AG04450 (cell line): Measurements from ENCODE around the gene SAAL1. TPM values are rescaled to one million over a fixed set of nuclear protein-coding genes. Genes with fewer than 3 reads are reported as not detected.

ENCODE experiments used
- CTCF ChIA-PET: fragments of 300-600, 350-600 bp; formaldehyde crosslinking; extraction: SDS; loops from one replicate; lab custom pipeline; 2022; ENCODE audit warnings: antibody characterized with exemption, inconsistent platforms; lab: Charles Lee
- POLR2A ChIA-PET: fragments of 350-600 bp; formaldehyde crosslinking; extraction: SDS; loops from one replicate; lab custom pipeline; 2021; ENCODE audit warnings: antibody characterized with exemption, inconsistent platforms; lab: Yijun Ruan, JAX
- DNase-seq: peaks from one replicate; pipeline ENCODE4 v3.0.0-alpha.2; 2011; ENCODE audit warnings: low read depth, low spot score
- H3K27ac ChIP-seq: one replicate; pipeline ENCODE4 v1.5.1; 2012; ENCODE audit warnings: low read depth, low read length, control low read depth
- H3K27me3 ChIP-seq: one replicate; pipeline ENCODE4 v1.6.0; 2012; ENCODE audit warnings: low read length; ENCODE audit not compliant: control insufficient read depth, insufficient read depth
- H3K4me3 ChIP-seq: 2 replicates; pipeline ENCODE4 v1.5.1; 2011; ENCODE audit warnings: mild to moderate bottlenecking, low read depth, low read length, control low read depth
- H3K9me3 ChIP-seq: 2 replicates; pipeline ENCODE4 v1.5.1; 2012; ENCODE audit warnings: low read length; ENCODE audit not compliant: control insufficient read depth, insufficient read depth
- polyA plus RNA-seq: library from polyadenylated mRNA; depleted of rRNA; stranded (reverse); fragments of >200 nt; gene quantifications from 2 replicates; pipeline ENCODE4 v1.2.3, GENCODE V29; 2011; rRNA removed
- small RNA-seq: library from RNA; depleted of rRNA; stranded (forward); fragments of <200 nt; gene quantifications from one replicate; pipeline ENCODE3, GENCODE V24; 2012; ENCODE audit warnings: low read depth; ENCODE audit not compliant: insufficient read length
- TF ChIP-seq, protein P1 (sequence below): IDR thresholded peaks from 2 replicates; pipeline ENCODE4 v1.5.1; 2011; ENCODE audit warnings: low read depth, low read length, control low read depth, inconsistent platforms

Gene SAAL1
- polyA plus RNA-seq, 1 experiment = 17.0 TPM

DNA sequence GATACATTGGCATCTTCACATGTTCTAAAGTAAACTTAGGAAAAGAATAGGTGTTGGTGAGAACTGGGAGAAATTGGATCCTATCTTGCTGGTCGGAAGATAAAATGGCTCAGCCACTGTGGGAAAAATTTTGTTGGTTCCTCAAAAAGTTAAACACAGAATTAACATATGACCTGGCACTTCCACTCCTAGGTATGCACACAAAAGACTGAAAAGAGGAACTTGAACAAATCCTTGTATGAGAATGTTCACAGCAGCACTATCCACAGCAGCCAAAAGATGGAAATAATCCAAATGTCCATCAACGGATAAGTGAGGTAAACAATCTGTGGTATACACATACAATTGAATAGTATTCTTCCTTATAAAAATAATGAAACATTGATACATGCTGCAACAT lies 55.0 kb downstream of the SAAL1 start:
- H3K27ac ChIP-seq = no peak overlapping the region
- TF ChIP-seq, protein P1, sequence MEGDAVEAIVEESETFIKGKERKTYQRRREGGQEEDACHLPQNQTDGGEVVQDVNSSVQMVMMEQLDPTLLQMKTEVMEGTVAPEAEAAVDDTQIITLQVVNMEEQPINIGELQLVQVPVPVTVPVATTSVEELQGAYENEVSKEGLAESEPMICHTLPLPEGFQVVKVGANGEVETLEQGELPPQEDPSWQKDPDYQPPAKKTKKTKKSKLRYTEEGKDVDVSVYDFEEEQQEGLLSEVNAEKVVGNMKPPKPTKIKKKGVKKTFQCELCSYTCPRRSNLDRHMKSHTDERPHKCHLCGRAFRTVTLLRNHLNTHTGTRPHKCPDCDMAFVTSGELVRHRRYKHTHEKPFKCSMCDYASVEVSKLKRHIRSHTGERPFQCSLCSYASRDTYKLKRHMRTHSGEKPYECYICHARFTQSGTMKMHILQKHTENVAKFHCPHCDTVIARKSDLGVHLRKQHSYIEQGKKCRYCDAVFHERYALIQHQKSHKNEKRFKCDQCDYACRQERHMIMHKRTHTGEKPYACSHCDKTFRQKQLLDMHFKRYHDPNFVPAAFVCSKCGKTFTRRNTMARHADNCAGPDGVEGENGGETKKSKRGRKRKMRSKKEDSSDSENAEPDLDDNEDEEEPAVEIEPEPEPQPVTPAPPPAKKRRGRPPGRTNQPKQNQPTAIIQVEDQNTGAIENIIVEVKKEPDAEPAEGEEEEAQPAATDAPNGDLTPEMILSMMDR = no peak
- H3K4me3 ChIP-seq = no peak overlapping the region
- CTCF ChIA-PET = no interaction called here
- DNase-seq = no peak
- POLR2A ChIA-PET = no interaction called here
- peaks cover 12% of the 10 kb centered on the region for H3K27me3 ChIP-seq
- H3K9me3 ChIP-seq = no peaks in the 10 kb centered on the region; the same call in 1 of the 2 replicates

DNA sequence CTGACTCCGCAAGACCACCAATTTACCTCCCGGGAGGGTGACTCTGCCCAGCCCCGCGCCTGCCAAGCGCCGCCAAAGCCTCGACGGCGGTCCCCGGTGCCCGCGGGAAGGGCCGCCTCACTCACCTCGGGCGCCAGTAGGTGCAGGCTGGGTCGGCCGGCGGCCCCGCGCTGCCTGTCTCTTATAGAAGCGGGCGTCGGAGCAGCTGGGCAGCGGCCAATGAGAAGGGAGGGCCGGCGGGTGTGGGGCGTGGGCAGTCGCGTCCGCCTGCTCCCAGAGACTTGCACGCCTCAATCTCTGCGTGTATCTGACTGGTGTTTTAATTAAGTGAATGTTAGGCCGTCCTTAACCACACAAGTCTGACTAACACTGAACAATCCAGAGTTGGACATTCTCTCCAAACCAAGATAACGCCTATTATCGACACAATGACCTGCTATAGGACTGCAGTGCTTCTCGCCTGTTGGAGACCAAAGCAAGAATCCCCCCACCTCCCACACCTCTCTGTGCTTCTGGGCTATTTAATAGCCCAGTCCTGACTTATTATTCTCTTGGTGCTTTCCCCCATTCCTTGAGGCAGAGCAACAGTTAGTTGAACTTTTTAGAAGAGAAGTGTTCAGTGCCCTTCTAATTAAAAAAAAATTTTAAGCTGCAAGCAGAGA lies 59.6 kb downstream of the SAAL1 start, which contains the start of gene TPH1:
TPH1 (minus strand) TSS at position 154 of the 662 bp plus-strand sequence. CDS start 5,507 bp downstream, outside the sequence.
- Histone ChIP-seq H3K4me3 (no peak within 1 kb of the TSS), H3K27me3 (peaks cover 21% of the 10 kb centered on the region), H3K27ac (no peak within 1 kb of the TSS), H3K9me3 (no peaks in the 10 kb centered on the region; the same call in 1 of the 2 replicates)
- ChIA-PET CTCF (no interaction called here), POLR2A (no interaction called here)
- TF ChIP-seq, protein P1 = no peak
- DNase-seq = no peak

DNA sequence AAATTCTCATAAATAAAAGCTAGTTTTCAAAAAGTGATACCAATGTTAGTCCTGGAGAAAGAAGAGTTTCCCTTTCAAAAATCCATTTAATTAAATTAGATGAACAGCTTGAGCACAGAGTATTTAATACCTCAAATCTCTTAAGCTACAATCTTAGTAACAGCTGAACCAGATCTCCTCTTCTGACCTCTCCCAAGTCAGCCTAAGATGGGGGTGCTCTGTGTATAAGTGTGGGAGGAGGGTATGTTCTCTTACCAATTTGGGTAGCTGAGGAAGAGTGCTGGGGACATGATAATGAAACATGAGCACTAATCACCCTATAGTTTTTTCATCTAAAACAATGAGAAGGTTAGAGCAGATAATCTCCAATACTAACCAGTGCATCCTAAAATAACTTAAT lies 69.4 kb downstream of the SAAL1 start:
- DNase-seq = no peak
- CTCF ChIA-PET = interaction anchor here (1.2 kb wide), 1 partner anchor 305 kb away, joined by 3 read pairs; no protein-coding TSS in a partner anchor
- H3K27ac ChIP-seq = no peak overlapping the region
- no peak overlapping the region for H3K4me3 ChIP-seq
- H3K27me3 ChIP-seq = no peaks in the 10 kb centered on the region
- no peaks in the 10 kb centered on the region for H3K9me3 ChIP-seq
- TF ChIP-seq, protein P1 = no peak
- POLR2A ChIA-PET = no interaction called here

Small RNA genes within 50 kb of the gene (small RNA-seq; reads per million reads assigned to genes)
- not detected for gene HIGD1AP5

Other genes starting within 250 kb of the SAAL1 start
- 16.5 and 18.1 TPM in 2 replicates for gene SERGEF, start 93.0 kb downstream of the SAAL1 start, polyA plus RNA-seq
- 0.04 and 0.06 TPM in 2 replicates for gene TPH1, start 59.8 kb downstream of the SAAL1 start, polyA plus RNA-seq
- not detected in 2 replicates for gene MRGPRX3, start 26.5 kb upstream of the SAAL1 start, polyA plus RNA-seq
- gene MRGPRX4, start 66.8 kb upstream of the SAAL1 start, polyA plus RNA-seq = not detected in 2 replicates
- not detected in 2 replicates for gene SAA4, start 130.7 kb upstream of the SAAL1 start, polyA plus RNA-seq
- gene SAA2, start 142.6 kb upstream of the SAAL1 start, polyA plus RNA-seq = not detected in 2 replicates
- gene SAA1, start 160.2 kb upstream of the SAAL1 start, polyA plus RNA-seq = not detected in 2 replicates
- 12.5 and 14.9 TPM in 2 replicates for gene HPS5, start 216.1 kb upstream of the SAAL1 start, polyA plus RNA-seq
- gene GTF2H1, start 216.5 kb upstream of the SAAL1 start, polyA plus RNA-seq = 40.0 and 53.2 TPM in 2 replicates